ENCODE results near the gene TRAPPC4.
A peak's percentile ranks its signal among the peaks of the same experiment; 100 is the strongest.

GRCh38 chr11:119025978-119026766, 7.6 kb downstream of the TRAPPC4 start:
- TF ChIP-seq CTCF (IDR thresholded peaks at IDR 0.05; ENCODE audit: low read depth, low read length, missing input control) (no peak), SP1 (IDR thresholded peaks at IDR 0.05) (peak; percentile 68), REST (IDR thresholded peaks at IDR 0.05) (no peak), TAF1 (conservative IDR thresholded peaks at IDR 0.05) (no peak)
